Measurements from ENCODE around the gene PCBP4.

DNA sequence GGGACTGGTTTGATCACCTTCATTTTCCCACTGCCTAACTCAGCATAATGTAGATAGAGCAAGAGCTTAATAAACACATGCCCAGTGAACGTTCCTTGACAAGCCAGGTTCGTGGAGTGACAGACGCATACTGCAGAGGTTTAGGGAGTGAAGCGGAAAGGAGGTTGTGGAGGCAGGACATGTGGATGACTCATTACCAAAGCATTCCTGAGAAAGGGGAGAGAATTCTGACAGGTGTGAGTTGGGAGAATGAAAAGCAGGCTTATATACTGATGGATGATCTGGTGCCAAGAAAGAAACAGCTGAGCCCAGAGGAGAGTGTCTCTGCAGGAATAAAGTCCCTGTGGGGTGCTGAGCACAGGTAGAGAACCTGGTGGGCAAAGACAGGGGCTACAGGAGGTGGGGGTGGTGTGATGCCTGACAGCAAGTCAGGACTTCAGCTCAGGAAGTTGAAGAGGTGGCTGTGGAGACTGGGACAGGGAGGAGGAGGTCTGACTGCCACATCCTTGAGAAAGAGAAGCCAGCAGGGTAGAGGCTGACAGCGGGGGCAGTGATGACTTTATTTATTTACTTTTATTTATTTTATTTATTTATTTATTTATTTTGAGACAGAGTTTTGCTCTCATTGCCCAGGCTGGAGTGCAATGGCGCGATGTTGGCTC lies 30.8 kb upstream of the PCBP4 start:
- TF ChIP-seq, protein P1, sequence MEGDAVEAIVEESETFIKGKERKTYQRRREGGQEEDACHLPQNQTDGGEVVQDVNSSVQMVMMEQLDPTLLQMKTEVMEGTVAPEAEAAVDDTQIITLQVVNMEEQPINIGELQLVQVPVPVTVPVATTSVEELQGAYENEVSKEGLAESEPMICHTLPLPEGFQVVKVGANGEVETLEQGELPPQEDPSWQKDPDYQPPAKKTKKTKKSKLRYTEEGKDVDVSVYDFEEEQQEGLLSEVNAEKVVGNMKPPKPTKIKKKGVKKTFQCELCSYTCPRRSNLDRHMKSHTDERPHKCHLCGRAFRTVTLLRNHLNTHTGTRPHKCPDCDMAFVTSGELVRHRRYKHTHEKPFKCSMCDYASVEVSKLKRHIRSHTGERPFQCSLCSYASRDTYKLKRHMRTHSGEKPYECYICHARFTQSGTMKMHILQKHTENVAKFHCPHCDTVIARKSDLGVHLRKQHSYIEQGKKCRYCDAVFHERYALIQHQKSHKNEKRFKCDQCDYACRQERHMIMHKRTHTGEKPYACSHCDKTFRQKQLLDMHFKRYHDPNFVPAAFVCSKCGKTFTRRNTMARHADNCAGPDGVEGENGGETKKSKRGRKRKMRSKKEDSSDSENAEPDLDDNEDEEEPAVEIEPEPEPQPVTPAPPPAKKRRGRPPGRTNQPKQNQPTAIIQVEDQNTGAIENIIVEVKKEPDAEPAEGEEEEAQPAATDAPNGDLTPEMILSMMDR (conservative IDR thresholded peaks at IDR 0.05; ENCODE audit: low read depth, low read length) = no peak
- TF ChIP-seq EZH2 (IDR thresholded peaks at IDR 0.05; ENCODE audit: low read length, unreplicated experiment) (no peak), EZH2phosphoT487 (IDR thresholded peaks at IDR 0.05; ENCODE audit: borderline replicate concordance, low read length) (no peak)

Measured in PC-3 (cell line).